Activated CD8-positive, alpha-beta memory T cell treated with anti-CD3 and anti-CD28 coated beads, Interleukin-2, amount 50 U/mL, for 1 hour (primary cell): ENCODE results near the gene ADGRD1.

Source experiments
- DNase-seq: peaks from one replicate; pipeline ENCODE4 v3.0.0-alpha.2; 2020; ENCODE audit errors: extremely low read depth

ADGRD1 gene

GRCh38 chr12:131024026-131024425 lies 70.3 kb downstream of the ADGRD1 start:
- no peak for DNase-seq

GRCh38 chr12:131024721-131025120 lies 71.0 kb downstream of the ADGRD1 start:
- no peak for DNase-seq

GRCh38 chr12:131025234-131025633 lies 71.5 kb downstream of the ADGRD1 start:
- DNase-seq = no peak

GRCh38 chr12:131025939-131026702 lies 72.4 kb downstream of the ADGRD1 start:
- DNase-seq = no peak

DNA sequence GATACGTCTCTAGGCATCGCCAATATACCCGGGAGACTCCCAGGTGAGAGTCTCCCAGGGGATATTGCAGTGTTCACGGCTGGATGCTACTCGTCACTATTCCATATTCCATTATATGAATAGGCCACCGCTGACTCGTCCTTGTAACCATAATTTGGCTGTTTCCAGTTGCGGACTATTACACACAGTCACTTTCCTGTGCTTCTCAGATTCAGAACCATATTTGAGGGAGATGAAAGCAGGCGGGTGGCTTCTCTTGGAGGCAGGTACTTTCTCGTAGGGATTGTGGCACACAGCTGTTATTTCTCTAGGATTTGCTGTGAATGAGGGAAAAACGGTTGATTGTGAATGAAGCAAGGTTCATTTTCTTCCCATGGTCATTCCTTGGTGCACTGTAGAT lies 73.0 kb downstream of the ADGRD1 start:
- no peak for DNase-seq

GRCh38 chr12:131027264-131027663 lies 73.6 kb downstream of the ADGRD1 start:
- no peak for DNase-seq

DNA sequence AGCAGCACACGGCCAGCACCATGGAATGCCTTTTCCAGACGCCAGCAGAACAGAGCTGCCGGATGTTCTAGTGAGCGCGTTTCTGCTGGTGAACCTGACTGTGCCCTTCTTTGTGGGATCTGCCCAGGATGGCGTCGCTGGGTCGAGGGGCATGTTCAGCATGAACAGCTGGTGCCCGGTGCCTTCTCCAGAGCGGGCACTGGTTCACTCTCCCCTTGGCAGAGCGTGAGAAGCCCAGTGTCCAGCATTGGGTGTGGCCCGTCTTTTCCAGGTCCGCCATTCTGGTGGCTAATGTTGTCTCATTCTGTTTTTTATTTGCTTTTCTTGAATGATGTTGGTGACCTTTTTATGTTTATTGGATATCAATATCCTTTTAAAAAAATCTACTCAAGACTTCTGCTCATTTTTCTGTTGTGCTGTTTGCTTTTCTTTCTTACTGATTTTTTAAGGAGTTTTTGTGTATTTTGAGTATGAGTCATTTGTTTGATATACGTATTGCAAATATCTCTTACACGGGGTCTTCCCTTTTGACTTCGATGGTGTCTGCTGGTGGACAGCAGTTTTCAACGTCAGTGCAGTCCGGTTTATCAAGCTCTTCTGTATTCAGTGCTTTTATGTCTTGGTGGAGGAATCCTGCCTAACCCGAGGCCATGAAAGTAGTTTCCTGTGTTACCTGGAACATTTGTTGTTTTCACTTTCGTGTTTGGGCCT lies 74.3 kb downstream of the ADGRD1 start:
- DNase-seq = no peak

DNA sequence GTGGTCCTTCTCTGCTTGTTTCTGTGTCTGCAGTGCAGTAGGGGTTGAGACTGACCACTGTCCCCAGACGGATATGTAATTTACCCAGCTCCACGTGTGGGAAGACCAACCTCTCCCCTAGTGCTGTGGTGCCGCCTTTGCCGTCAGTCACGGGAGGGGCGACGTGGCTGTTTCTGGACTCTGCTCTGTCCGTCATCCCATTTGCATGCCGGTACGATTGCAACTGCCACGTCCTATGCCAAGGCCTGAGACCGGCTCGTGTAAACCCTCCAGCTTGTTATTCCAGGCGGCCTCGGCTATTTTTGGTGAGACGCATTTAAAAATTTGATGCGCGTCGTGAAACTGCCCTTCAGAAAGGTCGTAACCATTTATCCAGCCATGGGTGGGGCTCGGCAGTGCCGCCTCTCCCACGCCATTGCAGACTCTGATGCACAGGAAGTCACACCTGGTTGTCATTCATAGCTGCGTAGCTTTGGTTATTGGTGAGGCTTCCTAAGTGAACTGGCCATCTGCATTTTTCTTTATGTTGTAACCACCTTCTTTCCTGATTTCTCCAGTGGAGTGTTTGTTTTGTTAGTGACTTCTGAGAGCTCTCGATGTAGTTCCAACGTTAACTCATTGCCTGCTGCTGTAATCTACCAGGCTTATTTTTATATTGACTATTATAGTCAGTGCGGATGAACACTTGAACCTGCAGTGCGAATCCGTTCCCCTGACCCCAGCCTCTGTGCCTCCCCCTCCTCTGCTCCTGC lies 75.1 kb downstream of the ADGRD1 start:
- DNase-seq = no peak

- DNase-seq = no peak
Observed at GRCh38 chr12:131030472-131031328, 77.0 kb downstream of the ADGRD1 start.

- no peak for DNase-seq
Observed at GRCh38 chr12:131032082-131032750, 78.5 kb downstream of the ADGRD1 start.

DNA sequence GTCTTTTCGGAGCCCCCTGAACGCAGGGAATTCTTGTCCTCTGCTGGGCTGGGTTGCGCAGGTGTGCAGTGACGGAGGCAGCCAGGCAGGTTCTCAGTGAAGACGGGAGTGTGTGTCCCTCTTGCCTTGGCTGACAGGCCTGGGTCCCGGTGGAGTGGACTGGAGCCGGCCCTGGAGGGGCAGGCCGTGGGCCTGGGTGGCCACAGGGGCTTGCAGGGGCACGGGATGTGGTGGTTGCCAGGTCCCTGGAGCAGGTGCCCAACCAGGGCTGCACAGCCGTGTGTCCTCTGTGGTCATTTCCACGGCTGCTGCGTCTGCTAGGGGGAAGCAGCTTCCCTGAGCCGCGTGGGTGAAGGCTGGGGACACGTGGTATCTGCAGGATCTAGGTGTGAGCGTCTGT lies 79.8 kb downstream of the ADGRD1 start:
- DNase-seq = no peak

- no peak for DNase-seq
Observed at GRCh38 chr12:131033886-131034482, 80.3 kb downstream of the ADGRD1 start.

DNA sequence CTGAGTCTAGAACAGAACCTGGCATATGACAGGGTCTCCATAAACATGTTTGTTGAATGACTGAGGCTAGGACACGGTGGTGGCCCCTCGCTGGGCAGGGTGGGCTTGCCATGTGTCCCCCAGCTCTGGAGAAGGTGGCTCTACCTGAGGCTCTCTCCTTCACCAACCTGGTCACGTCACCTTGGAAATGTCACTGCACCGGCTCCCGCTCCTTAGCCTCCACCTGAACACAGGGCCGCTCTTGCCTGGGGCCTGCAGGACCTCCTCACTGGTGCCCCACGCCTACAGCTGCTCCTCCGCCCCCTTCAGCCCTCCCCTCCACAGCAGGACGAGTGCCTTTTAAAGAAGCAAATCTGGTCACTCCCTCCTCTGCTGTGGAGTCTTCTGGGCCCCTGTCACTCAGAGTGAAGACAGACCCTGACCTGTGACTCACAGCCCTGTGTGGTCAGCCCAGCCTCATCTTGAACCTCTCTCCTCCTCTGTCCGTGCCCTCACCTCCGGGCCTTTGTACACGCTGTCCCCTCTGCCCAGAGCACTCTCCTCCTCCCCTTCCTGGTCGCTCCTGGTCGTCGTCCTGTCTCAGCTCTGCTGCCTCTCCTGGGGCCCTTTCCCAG lies 81.0 kb downstream of the ADGRD1 start:
- DNase-seq = no peak

GRCh38 chr12:131035245-131035681 lies 81.6 kb downstream of the ADGRD1 start:
- DNase-seq = no peak

DNA sequence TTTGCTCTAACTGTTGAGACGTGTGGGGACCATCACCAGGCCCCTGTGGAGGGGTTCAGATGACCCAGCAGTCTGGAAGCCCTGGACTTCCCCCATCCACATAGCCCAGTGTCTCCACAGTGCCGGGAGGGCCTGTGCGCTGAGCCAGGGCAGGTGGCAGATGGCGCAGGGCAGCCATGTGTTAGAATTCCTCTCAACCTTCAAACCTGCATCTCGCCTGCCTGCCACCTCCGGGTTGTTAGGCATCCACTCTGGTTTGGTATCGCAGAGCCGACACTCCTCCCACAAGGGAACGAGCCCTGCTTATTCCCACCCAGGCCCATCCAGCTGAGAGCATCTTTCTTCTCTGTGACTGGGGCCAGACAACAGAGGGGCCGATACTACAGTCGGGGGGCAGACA lies 84.5 kb downstream of the ADGRD1 start:
- DNase-seq = no peak

DNA sequence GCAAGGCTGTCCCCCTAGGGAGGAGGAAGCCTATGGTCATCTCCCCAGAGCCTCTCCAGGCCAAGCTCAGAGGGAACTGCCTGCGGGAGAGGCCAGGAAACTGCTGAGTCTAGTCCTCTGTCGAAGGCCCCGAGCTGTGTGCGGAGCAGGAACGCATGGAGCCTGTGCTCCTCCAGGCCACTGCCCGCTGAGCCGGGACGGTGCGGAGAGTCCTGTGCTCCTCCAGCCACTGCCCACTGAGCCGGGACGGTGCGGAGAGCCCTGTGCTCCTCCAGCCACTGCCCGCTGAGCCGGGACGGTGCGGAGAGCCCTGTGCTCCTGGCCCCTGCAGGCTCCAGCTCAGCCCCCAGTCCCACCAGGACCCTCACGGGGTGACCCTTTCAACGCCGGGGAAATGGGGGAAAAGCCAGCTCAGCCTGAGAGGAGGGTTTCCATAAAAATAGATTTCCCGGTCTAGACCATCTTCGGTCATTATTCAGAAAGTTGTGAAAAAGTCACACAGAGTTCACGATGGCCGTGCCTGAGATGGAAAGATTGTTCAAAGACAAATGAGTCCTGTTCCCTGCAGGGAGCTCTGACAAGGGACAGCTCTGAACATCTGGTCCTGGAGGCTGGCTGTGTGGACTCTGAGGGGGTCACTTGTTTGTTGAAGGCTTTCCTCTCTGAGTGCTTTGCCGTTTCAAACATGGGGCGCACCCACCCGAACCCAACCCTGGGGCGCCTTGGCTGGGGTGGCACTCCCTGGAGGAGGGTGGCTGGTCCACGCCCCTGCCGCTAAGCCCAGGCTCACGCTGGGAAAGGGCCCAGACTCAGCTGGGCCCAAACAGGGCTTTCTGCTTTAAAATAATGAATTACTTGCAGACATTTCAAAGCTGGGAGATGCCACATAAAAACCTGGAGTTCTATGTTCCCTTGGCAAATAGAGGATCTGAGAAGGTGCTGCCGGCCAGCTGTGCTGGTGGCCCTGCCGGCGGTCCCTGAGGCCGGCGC lies 85.5 kb downstream of the ADGRD1 start:
- no peak for DNase-seq

- DNase-seq = no peak
Observed at GRCh38 chr12:131040491-131040890, 86.8 kb downstream of the ADGRD1 start.

DNA sequence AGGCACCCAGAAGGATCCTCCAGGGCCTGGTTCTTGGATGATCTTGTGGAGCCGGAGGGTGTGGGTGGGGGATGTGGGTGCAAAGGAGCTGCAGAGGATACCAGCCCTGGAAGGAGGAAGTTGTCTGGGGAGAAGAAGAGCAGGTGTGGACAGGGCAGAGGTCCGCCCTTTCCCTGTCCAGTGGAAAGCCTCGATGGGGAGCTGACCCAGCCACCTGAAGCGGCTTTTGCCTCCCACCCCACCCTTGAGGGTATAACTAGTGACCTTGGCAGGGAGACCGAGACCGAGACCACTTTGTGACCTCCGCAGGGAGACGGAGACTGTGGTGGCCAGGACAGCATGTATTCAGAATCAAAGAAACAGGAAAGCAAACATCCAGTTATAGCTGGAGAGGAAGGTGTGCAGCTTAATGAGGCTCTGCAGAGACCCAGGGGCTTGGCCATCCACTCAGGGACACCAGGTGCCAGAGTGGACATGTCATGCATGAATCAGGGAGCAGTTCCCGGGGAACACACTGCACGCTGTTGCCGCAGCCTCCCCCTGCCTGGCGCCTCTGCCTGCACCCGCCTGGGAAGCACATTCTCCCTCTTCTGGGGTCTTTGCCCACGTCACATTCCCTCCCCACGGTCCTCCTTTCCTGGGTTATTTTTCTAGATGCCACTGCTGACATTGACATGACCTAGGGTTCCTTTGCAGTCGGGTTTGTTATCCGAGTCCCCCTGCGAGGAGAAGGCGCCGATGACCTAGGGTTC lies 87.7 kb downstream of the ADGRD1 start:
- no peak for DNase-seq
